HuH-7 (cell line): ENCODE results near the gene GNB1.
"Not testable (repeated sequence)": the region's sequence is repeated elsewhere in the genome, so short reads cannot be mapped to it uniquely, and the experiment has no call there.

Source experiments
- DNase-seq: peaks from one replicate; pipeline ENCODE4 v3.0.0; 2011; ENCODE audit warnings: low spot score

The GNB1 gene

GRCh38 chr1:1889847-1890505 lies 911 bp downstream of the GNB1 start:
- no peak for DNase-seq

GRCh38 chr1:1889090-1889750 lies 1.7 kb downstream of the GNB1 start:
- DNase-seq: no peak

- DNase-seq: not testable (repeated sequence)
Measured at GRCh38 chr1:1883890-1884289, 7.0 kb downstream of the GNB1 start.

- no peak for DNase-seq
Measured at GRCh38 chr1:1883092-1883873, 7.6 kb downstream of the GNB1 start.

- DNase-seq: no peak
Measured at GRCh38 chr1:1881727-1882126, 9.2 kb downstream of the GNB1 start.

- DNase-seq: no peak
Measured at GRCh38 chr1:1880617-1881312, 10.1 kb downstream of the GNB1 start.

GRCh38 chr1:1879942-1880341 lies 10.9 kb downstream of the GNB1 start:
- no peak for DNase-seq

GRCh38 chr1:1877865-1878436 lies 12.9 kb downstream of the GNB1 start:
- DNase-seq: no peak

- no peak for DNase-seq
Measured at GRCh38 chr1:1876335-1876930, 14.5 kb downstream of the GNB1 start.

- DNase-seq: no peak
Measured at GRCh38 chr1:1875932-1876331, 15.0 kb downstream of the GNB1 start.

GRCh38 chr1:1874901-1875300 lies 16.0 kb downstream of the GNB1 start:
- no peak for DNase-seq

- no peak for DNase-seq
Measured at GRCh38 chr1:1873186-1873585, 17.7 kb downstream of the GNB1 start.

- no peak for DNase-seq
Measured at GRCh38 chr1:1872329-1872994, 18.4 kb downstream of the GNB1 start.

GRCh38 chr1:1869469-1869868 lies 21.4 kb downstream of the GNB1 start:
- no peak for DNase-seq

GRCh38 chr1:1867164-1867563 lies 23.7 kb downstream of the GNB1 start:
- no peak for DNase-seq

- no peak for DNase-seq
Measured at GRCh38 chr1:1862905-1863547, 27.9 kb downstream of the GNB1 start.

GRCh38 chr1:1861761-1862310 lies 29.1 kb downstream of the GNB1 start:
- not testable (repeated sequence) for DNase-seq

GRCh38 chr1:1861339-1861730 lies 29.6 kb downstream of the GNB1 start:
- no peak for DNase-seq

- DNase-seq: not testable (repeated sequence)
Measured at GRCh38 chr1:1859970-1860697, 30.8 kb downstream of the GNB1 start.
